Left ventricle myocardium inferior (tissue), 1 donor: ENCODE results near the gene RASAL2. TPM values are rescaled to one million over a fixed set of nuclear protein-coding genes. Genes with fewer than 3 reads are reported as not detected.

ENCODE experiments used
- DNase-seq: peaks from one replicate; pipeline ENCODE4 v3.0.0-alpha.2; 2020
- H3K27ac ChIP-seq: fragments of 200-600 bp; replicated peaks from 2 replicates; pipeline ENCODE4 v1.8.0; 2021
- H3K27me3 ChIP-seq: fragments of 200-600 bp; 2 replicates; pipeline ENCODE4 v1.8.0; 2021; ENCODE audit warnings: low read depth
- H3K36me3 ChIP-seq: fragments of 200-600 bp; 2 replicates; pipeline ENCODE4 v1.8.0; 2021
- H3K4me1 ChIP-seq: fragments of 200-600 bp; 2 replicates; pipeline ENCODE4 v1.8.0; 2021
- H3K4me3 ChIP-seq: fragments of 200-600 bp; 2 replicates; pipeline ENCODE4 v1.8.0; 2021; ENCODE audit warnings: mild to moderate bottlenecking, moderate library complexity
- H3K9me3 ChIP-seq: fragments of 200-600 bp; replicated peaks from 2 replicates; pipeline ENCODE4 v1.8.0; 2021
- intact Hi-C: fragments of 100-400 bp; cut with micrococcal nuclease; formaldehyde crosslinking; loops from one replicate; pipeline ENCODE4 v1.11.0; 2022
- total RNA-seq: library from RNA; stranded (reverse); fragmentation: NEBNext Ultra II Directional; extraction: Animal tissue kit (Norgen Biotek cat#: 25700); gene quantifications from one replicate; pipeline ENCODE4 v1.2.1, GENCODE V29; 2021
- TF ChIP-seq, protein P1 (sequence below): fragments of 200-600 bp; IDR thresholded peaks from 2 replicates; pipeline ENCODE4 v1.8.0; 2021; ENCODE audit warnings: antibody characterized with exemption, mild to moderate bottlenecking, borderline replicate concordance
- donor health status: DM: no; HTN: yes; CAD: no; lungs with severe emphysema.

Gene RASAL2
- total RNA-seq, 1 donor from 2014 or later: 28.3 TPM

DNA sequence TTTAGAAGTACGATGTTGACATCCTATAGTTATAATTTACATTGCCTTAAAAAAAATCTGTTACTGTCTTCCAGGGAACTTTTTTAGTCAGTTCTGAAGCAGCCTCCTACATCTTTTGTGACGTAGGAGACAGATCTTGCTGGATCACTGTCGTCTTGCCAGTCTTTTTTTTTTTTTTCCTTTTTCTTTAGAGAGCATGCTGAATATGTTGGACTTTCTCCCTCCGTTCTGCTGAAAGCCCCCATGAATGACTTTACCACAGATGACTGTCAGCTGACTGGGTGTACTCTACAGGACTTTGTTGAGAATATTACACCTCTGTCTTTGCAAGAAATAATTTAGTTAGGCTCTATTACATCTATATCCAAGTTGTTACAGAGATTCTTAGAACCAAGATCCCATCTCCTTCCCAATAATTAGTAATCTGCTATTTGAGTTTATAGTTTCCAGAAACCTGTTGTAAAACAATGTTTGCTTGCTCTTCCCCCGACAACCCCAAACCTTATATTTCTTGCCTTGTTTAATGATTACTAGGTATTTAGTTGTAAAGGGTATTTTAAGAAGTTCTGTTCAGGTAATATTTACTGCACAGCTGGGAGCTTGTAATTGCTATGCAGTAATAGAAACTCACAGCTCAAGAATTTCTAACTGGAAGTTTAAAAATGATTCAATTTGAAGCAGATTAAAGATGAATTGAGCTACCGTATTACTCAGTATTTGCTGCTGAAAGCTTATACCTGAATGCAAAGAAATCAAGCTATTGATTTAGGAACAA, 61.8 kb downstream of the RASAL2 start:
- Histone ChIP-seq H3K4me3 (no peak overlapping the region), H3K27ac (no peak overlapping the region), H3K27me3 (no peaks in the 10 kb centered on the region), H3K9me3 (no peaks in the 10 kb centered on the region), H3K4me1 (peaks cover 67% of the 10 kb centered on the region), H3K36me3 (no peaks in the 10 kb centered on the region)
- TF ChIP-seq, protein P1, sequence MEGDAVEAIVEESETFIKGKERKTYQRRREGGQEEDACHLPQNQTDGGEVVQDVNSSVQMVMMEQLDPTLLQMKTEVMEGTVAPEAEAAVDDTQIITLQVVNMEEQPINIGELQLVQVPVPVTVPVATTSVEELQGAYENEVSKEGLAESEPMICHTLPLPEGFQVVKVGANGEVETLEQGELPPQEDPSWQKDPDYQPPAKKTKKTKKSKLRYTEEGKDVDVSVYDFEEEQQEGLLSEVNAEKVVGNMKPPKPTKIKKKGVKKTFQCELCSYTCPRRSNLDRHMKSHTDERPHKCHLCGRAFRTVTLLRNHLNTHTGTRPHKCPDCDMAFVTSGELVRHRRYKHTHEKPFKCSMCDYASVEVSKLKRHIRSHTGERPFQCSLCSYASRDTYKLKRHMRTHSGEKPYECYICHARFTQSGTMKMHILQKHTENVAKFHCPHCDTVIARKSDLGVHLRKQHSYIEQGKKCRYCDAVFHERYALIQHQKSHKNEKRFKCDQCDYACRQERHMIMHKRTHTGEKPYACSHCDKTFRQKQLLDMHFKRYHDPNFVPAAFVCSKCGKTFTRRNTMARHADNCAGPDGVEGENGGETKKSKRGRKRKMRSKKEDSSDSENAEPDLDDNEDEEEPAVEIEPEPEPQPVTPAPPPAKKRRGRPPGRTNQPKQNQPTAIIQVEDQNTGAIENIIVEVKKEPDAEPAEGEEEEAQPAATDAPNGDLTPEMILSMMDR: no peak
- intact Hi-C loops: no loop called here
- DNase-seq: no peak

DNA sequence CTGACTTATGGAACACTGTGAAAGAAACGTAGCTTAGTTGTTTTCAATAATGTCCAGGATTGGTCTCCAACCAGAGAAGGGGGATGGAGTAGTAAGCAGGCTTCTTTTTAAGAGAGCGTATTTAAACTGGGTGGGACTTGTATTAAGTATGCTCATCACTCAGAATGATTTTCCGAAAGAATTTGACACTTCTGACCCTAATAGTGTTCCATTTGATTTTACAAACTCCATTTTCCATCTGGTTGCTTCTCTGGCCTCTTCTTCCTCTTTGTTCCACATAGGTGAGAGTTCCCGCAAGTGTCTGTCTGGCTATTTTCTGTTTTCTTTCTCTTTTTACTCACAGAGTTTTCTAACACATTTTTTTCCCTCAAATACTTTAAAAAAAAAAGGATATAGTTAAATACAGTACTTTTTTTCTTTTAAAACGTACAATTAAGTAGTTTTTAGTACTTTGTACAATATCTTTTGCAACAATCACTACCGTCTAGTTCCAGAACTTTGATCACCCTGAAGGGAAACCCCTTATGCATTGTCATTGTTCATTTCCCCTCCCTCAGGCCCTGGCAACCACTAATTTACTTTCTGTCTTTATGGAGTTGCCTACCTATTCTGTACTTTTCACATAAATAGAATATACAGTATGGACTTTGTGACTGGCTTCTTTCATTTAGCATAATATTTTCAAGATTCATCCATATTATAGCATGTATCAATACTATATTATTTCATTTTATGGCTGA, 67.0 kb downstream of the RASAL2 start:
- DNase-seq: no peak
- intact Hi-C loops: no loop called here
- H3K27ac ChIP-seq: no peak overlapping the region
- H3K36me3 ChIP-seq: no peaks in the 10 kb centered on the region
- no peak overlapping the region for H3K4me3 ChIP-seq
- no peaks in the 10 kb centered on the region for H3K27me3 ChIP-seq
- peaks cover 44% of the 10 kb centered on the region for H3K4me1 ChIP-seq
- TF ChIP-seq, protein P1: no peak
- no peaks in the 10 kb centered on the region for H3K9me3 ChIP-seq

DNA sequence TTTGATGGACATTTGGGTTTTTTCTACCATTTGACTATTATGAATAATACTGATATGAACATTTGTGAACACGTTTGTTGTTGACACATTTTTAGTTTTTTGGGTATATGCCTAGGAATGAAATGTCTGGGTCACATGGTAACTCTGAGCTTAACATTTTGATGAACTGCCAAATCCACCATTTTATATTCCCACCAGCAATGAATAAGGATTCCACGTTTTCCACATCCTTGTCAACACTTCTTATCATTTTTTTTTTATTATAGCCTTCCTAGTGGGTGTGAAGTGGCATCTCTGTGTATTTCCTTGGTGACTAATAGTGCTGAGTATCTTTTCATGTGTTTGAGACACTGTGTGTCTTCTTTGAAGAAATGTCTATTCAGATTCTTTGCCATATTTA, 67.6 kb downstream of the RASAL2 start:
- Histone ChIP-seq H3K4me1 (peaks cover 44% of the 10 kb centered on the region), H3K27me3 (no peaks in the 10 kb centered on the region), H3K9me3 (no peaks in the 10 kb centered on the region), H3K36me3 (no peaks in the 10 kb centered on the region), H3K27ac (no peak overlapping the region), H3K4me3 (no peak overlapping the region)
- no peak for DNase-seq
- intact Hi-C loops: no loop called here
- TF ChIP-seq, protein P1: no peak

DNA sequence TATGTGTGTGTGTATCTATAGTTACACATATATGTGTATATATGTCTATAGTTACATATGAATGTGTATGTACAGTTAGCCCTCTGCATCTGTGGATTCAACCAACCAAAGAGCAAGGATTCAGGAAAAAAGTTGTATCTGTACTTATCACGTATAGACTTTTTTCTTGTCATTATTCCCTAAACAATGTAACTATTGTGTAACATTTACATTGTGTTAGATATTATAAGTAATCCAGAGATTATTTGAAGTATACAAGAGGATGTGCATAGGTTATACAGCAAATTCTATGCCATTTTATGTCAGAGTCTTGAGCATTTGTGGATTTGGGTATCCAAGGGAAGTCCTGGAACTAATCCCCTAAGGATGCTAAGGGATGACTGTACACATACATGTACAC, 71.3 kb downstream of the RASAL2 start:
- Histone ChIP-seq H3K4me1 (peaks cover 47% of the 10 kb centered on the region), H3K27me3 (no peaks in the 10 kb centered on the region), H3K27ac (no peak overlapping the region), H3K9me3 (no peaks in the 10 kb centered on the region), H3K36me3 (no peaks in the 10 kb centered on the region), H3K4me3 (no peak overlapping the region)
- intact Hi-C loops: no loop called here
- TF ChIP-seq, protein P1: no peak
- DNase-seq: no peak

DNA sequence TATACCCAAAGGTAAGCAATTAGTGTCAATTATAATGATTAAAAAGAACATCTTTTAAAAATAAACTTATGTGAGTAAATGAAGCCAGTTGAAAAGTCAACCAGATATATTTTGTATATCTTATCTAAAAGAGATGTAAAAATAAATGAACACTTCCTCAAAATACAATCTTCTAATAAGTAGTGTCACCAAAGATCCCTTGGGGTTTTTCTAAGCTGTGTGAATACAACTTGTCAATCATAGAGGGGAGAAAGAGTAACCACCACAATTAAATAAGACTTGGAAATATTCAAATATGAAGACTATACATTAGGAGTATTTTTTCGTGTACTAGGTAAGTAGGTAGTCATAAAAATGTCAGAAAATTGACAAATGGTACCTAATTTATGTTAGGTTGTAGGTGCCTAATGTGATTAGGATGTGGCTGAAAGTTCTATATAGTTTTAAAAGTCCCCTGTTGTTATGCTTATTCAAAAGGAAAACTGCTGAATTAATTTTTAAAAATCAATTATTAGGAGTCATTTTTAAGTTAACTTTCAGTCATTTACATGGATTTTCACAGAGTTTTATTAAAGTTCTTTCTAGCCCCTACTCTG, 72.6 kb downstream of the RASAL2 start:
- no peak overlapping the region for H3K27ac ChIP-seq
- no peak overlapping the region for H3K4me3 ChIP-seq
- H3K9me3 ChIP-seq: no peaks in the 10 kb centered on the region
- H3K27me3 ChIP-seq: no peaks in the 10 kb centered on the region
- no peaks in the 10 kb centered on the region for H3K36me3 ChIP-seq
- TF ChIP-seq, protein P1: no peak
- intact Hi-C loops: no loop called here
- DNase-seq: no peak
- peaks cover 51% of the 10 kb centered on the region for H3K4me1 ChIP-seq
